ENCODE data around the gene FEV.
A peak's percentile ranks its signal among the peaks of the same experiment; 100 is the strongest.

The FEV gene

DNA sequence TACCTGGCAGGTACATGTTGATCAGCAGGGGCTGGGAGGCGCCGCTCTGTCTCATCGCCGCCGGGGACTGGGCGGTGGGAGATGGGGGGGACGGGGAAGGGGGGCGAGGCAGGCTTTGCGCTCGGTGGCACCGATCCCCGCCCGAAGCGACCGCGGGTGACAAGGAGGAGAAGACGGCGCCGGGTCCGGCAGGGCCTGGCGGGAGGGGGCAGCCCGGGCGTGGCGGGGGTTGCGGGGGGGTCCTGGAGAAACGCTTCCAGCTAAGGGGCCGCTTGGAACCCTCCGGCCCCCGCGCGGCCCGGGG is at the start of gene FEV:
TSS of gene FEV (minus strand) at position 164 of the 304 bp plus-strand sequence. CDS start at position 55, 109 bp downstream.
- CTCF ChIA-PET: interaction anchor here (1.3 to 12.7 kb wide), 2 partner anchors 8 to 9 kb away, joined by 3 to 227 read pairs; partner anchors contain the start of gene CRYBA2
- POLR2A ChIA-PET: no interaction called here
- H3K4me3 ChIP-seq (ENCODE audit: low read depth, low read length): no peak within 1 kb of the TSS
- no peak for DNase-seq (ENCODE audit: low read depth, low spot score)
- TF ChIP-seq, protein P1, sequence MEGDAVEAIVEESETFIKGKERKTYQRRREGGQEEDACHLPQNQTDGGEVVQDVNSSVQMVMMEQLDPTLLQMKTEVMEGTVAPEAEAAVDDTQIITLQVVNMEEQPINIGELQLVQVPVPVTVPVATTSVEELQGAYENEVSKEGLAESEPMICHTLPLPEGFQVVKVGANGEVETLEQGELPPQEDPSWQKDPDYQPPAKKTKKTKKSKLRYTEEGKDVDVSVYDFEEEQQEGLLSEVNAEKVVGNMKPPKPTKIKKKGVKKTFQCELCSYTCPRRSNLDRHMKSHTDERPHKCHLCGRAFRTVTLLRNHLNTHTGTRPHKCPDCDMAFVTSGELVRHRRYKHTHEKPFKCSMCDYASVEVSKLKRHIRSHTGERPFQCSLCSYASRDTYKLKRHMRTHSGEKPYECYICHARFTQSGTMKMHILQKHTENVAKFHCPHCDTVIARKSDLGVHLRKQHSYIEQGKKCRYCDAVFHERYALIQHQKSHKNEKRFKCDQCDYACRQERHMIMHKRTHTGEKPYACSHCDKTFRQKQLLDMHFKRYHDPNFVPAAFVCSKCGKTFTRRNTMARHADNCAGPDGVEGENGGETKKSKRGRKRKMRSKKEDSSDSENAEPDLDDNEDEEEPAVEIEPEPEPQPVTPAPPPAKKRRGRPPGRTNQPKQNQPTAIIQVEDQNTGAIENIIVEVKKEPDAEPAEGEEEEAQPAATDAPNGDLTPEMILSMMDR (IDR thresholded peaks at IDR 0.05; ENCODE audit: insufficient read depth, low read length, missing control alignments): no peak

DNA sequence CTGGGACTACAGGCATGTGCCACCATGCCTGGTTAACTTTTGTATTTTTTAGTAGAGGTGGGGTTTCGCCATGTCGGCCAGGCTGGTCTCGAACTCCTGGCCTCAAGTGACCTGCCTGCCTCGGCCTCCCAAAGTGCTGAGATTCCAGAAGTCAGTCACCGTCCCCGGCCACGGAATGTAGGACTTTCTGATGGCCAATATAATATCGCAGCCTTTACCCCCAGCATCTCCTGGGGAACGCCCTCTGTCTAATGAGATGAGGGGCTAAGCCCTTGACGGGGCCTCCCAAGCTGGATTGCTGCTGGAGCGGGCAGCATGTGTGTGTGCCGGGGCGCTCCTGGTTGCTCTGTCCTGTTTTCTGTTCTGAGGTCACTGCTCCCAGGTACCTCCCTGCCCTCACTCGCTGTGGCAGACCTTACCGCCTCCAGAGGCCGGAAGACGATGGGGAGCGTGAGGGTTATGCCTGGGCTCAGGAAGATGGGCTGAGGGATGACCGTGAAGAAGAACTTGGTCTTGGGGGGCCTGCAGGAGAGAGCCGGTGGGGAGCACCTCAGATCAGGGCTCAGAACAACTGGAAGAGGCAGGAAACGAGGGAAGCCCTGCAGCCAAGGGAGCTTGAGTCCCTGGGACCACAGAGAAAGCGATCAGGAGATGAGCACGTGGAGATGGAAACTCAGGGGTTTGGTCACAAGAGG is 47.2 kb upstream of the FEV start:
- no peak overlapping the region for H3K4me3 ChIP-seq (ENCODE audit: low read depth, low read length)
- ChIA-PET CTCF (interaction anchor here (2.4 to 11.4 kb wide), 5 partner anchors 8 to 123 kb away, joined by 10 to 366 read pairs (median 118); partner anchors contain the start of genes CFAP65 and NHEJ1), POLR2A (interaction anchor here (0.7 kb wide), 1 partner anchor 118 kb away, joined by 3 read pairs; no protein-coding TSS in a partner anchor)
- TF ChIP-seq, protein P1 (IDR thresholded peaks at IDR 0.05; ENCODE audit: insufficient read depth, low read length, missing control alignments): no peak
- no peak for DNase-seq (ENCODE audit: low read depth, low spot score)

DNA sequence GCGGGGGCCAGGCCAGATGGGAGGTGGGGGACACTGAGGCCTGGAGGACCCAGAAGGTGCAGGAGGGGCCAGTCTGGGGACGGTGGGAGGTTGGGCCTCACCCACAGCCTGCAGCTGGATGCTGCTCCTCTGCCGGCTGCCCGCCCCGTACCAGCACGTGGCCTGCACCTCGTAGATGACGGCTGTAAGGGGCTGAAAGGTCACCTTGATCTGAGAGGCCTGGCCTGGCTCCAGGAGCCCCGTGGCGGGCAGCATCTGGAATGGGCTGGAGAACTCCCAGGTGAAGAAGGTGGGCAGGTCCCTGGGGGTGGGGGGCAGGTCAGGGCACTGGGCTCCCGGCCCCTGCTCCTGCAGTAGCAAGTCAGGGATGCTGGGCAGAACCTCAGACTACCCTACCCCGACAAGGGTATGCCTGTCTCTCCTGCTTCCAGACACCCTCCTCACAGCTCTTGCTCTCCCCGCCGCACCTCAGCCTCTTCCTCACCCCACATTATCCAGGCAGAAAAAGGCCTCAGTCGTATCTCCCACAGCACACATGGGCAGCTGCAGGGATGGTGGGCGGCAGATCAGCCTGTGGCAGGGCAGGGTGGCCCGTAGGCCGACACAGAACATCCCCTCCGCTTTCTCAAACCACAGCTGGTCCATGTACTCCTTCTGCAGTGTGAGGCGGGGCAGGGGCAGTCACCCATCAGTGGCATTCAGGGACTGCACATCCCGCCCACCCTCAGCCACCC is 46.2 kb upstream of the FEV start:
- TF ChIP-seq, protein P1 (IDR thresholded peaks at IDR 0.05; ENCODE audit: insufficient read depth, low read length, missing control alignments): no peak
- ChIA-PET CTCF (interaction anchor here (1.0 to 11.4 kb wide), 14 partner anchors 9 to 267 kb away, joined by 3 to 366 read pairs (median 20); partner anchors contain the start of genes CFAP65 and NHEJ1), POLR2A (interaction anchor here (0.7 kb wide), 1 partner anchor 119 kb away, joined by 3 read pairs; no protein-coding TSS in a partner anchor)
- no peak for DNase-seq (ENCODE audit: low read depth, low spot score)
- H3K4me3 ChIP-seq (ENCODE audit: low read depth, low read length): no peak overlapping the region

DNA sequence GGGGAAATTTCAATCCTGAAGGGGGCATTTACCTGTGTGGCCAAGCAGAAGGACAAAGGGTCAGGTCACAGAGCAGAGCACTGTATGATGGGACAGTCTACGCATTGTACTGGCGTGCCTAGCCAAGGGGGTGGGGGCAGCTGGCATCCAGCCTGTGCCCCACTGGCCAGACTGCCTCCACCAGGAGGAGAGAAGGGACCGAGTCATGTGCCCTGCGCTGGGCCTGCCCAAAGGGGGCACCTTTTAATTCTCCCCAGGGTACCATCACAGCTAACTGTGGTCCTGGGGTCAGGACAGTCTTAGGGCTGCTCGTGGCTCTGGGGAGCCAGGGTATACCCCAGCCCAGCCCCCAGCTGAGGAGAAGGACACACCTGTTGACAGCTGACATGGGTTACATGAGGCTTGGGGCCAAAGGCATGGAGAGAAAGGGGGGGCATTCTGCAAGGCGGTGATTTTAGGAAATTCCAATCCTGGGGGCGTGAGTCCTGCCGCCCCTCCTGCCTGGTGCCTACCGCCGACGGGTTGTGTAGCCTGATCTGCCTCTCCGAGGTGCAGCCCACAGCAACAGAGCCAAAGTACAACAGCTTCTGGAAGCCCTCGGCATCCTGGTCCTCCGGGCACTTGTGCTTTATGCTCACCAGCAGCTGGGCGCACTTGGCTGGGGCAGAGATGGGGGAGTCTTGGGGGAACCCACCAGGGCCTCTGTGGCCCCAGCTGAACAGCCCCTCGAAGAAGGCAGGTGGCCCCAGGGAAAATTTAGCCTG is 45.4 kb upstream of the FEV start:
- POLR2A ChIA-PET: no interaction called here
- TF ChIP-seq, protein P1 (IDR thresholded peaks at IDR 0.05; ENCODE audit: insufficient read depth, low read length, missing control alignments): no peak
- CTCF ChIA-PET: interaction anchor here (0.6 to 11.4 kb wide), 43 partner anchors 9 to 268 kb away, joined by 3 to 366 read pairs (median 6); partner anchors contain the start of genes CFAP65, IHH and NHEJ1
- H3K4me3 ChIP-seq (ENCODE audit: low read depth, low read length): no peak overlapping the region
- no peak for DNase-seq (ENCODE audit: low read depth, low spot score)

DNA sequence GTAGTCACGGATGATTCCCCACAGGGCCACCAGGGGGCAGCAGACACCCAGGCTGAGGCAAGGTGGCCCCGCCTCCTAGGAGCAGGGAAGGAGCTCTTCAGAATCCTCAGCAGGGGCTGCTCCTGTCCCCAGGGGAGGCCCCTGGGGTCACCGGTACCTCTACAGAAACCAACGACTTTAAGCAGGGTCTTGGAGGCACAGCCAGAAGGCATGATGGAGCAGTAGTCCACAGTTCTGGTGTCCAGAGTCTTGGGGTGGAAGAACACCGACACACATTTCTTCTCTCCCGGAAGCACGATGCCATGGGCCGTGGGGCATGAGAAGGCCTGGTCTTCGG is 44.8 kb upstream of the FEV start:
- ChIA-PET CTCF (interaction anchor here (0.6 to 11.4 kb wide), 43 partner anchors 10 to 265 kb away, joined by 3 to 366 read pairs (median 6); partner anchors contain the start of genes CFAP65, IHH and NHEJ1), POLR2A (no interaction called here)
- TF ChIP-seq, protein P1 (IDR thresholded peaks at IDR 0.05; ENCODE audit: insufficient read depth, low read length, missing control alignments): peak; percentile 94
- peak; percentile 2 for DNase-seq (ENCODE audit: low read depth, low spot score)
- no peak overlapping the region for H3K4me3 ChIP-seq (ENCODE audit: low read depth, low read length)

All from AG04449 (cell line).